Astrocyte of the cerebellum (primary cell): ENCODE measurements around the gene TEX13B.
"Not testable (repeated sequence)": the region's sequence is repeated elsewhere in the genome, so short reads cannot be mapped to it uniquely, and the experiment has no call there.

ENCODE experiments used
- DNase-seq: peaks from one replicate; pipeline ENCODE4 v3.0.0-alpha.2; 2011; ENCODE audit warnings: low read depth
- H3K4me3 ChIP-seq: 2 replicates; pipeline ENCODE4 v1.5.1; 2011; ENCODE audit warnings: mild to moderate bottlenecking, low read depth, low read length, moderate library complexity
- CTCF ChIP-seq: IDR thresholded peaks from 2 replicates; pipeline ENCODE4 v1.5.1; 2012; ENCODE audit warnings: low read length, low read depth, moderate library complexity, mild to moderate bottlenecking; ENCODE audit errors: missing control alignments
- in situ Hi-C: cut with HindIII; loops from 2 replicates; pipeline ENCODE4 v1.10.0; 2017; ENCODE audit warnings: low sequenced_read_pairs

TEX13B gene

DNA sequence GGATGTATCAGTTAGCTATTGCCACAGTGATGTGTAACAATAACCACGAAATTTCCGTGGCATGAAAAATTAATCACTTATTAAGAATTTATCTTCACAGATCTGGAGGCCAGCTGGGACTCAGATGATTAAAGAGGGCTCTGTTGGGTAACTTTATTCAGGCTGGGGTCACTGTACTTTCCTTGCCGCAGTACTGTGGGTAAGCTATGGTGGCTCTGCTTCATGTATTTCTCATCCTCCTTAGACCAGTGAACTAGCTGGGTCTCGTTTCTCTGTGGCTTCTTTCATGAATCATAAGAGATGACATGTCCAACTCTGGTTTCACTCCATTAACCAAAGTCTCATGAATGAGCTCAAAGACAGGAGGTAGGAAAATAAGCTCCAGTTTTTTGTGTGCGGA is 13.5 kb downstream of the TEX13B start:
- DNase-seq = no peak
- in situ Hi-C loops = no loop called here
- TF ChIP-seq CTCF = no peak
- no peak overlapping the region for H3K4me3 ChIP-seq

- in situ Hi-C loops, DNase-seq: not testable (repeated sequence)
Measured at GRCh38 chrX:107955337-107955736, 26.8 kb downstream of the TEX13B start.

GRCh38 chrX:107940095-107940494 is 42.1 kb downstream of the TEX13B start:
- in situ Hi-C loops = no loop called here
- TF ChIP-seq CTCF = no peak
- DNase-seq = no peak
- H3K4me3 ChIP-seq = no peak overlapping the region

More at GRCh38 chrX:107955337-107955736, 26.8 kb downstream of the TEX13B start:
- not testable (repeated sequence) for H3K4me3 ChIP-seq

DNA sequence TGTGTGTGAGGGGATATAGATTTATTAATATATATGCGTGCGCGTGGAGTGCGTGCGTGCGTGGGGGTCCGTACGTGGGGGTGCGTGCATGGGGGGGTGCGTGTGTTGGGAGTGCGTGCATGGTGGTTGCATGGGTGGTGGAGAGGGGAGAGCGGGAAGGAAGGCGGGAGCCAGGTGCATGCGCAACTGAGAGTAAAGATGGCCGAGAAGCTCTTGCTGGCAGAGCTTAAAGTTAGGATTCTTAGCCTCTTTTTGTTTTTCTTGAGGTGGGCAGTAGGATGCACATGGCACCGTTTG is 45.8 kb downstream of the TEX13B start:
- TF ChIP-seq CTCF = no peak
- no peak for DNase-seq
- in situ Hi-C loops = no loop called here
- H3K4me3 ChIP-seq = no peak overlapping the region

- DNase-seq = no peak
- H3K4me3 ChIP-seq = peak overlapping the region; percentile 12
- in situ Hi-C loops = no loop called here
- TF ChIP-seq CTCF = no peak
Measured at GRCh38 chrX:107935664-107936433, 46.3 kb downstream of the TEX13B start.

- no peak for TF ChIP-seq CTCF
- in situ Hi-C loops = no loop called here
- H3K4me3 ChIP-seq = no peak overlapping the region
- DNase-seq = no peak
Measured at GRCh38 chrX:107935200-107935599, 47.0 kb downstream of the TEX13B start.

DNA sequence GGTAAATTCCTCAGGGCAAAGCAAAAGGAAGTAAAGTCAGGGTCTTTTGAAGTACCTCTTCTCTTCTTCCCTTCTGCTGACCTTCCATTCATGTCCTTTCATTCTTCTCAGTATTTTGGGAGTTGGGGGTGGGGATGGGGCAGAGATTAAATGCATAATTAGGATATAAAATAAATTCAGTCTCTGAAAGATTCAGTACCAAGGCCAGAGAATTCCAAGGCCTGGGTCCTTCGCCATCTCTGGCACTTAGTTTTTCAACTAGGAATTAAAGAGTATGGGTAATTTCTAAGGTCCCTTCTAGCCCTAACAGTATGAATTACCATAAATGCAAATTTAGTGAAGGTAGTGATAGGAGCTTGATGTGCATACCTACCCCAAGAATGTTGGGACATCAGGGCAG is 47.9 kb downstream of the TEX13B start:
- H3K4me3 ChIP-seq = no peak overlapping the region
- no peak for TF ChIP-seq CTCF
- DNase-seq = no peak
- in situ Hi-C loops = no loop called here
